Stimulated activated CD8-positive, alpha-beta memory T cell treated with anti-CD3 and anti-CD28 coated beads, Interleukin-15, amount 100 ng/mL, for 24 hours (primary cell): ENCODE data around the gene RBBP8NL.

Experiments
- DNase-seq: peaks from one replicate; pipeline ENCODE4 v3.0.0-alpha.2; 2020; ENCODE audit warnings: low read depth

RBBP8NL gene

GRCh38 chr20:62427172-62428001, at the start of gene RBBP8NL:
Gene RBBP8NL (minus strand): TSS chr20:62427539. CDS start chr20:62419647, 7,892 bp downstream.
- DNase-seq, result no peak

GRCh38 chr20:62476056-62476838, 48.9 kb upstream of the RBBP8NL start:
- no peak for DNase-seq

- no peak for DNase-seq
Measured at GRCh38 chr20:62475772-62476055, 48.4 kb upstream of the RBBP8NL start, which contains the start of gene GATA5. Gene GATA5 (minus strand): TSS chr20:62475995. CDS start chr20:62475521, 474 bp downstream.

GRCh38 chr20:62475027-62475771, 47.9 kb upstream of the RBBP8NL start:
- DNase-seq, result no peak

GRCh38 chr20:62474604-62475026, 47.3 kb upstream of the RBBP8NL start:
- no peak for DNase-seq

- no peak for DNase-seq
Measured at GRCh38 chr20:62473717-62474603, 46.6 kb upstream of the RBBP8NL start.

- no peak for DNase-seq
Measured at GRCh38 chr20:62472941-62473585, 45.7 kb upstream of the RBBP8NL start.

GRCh38 chr20:62472138-62472940, 45.0 kb upstream of the RBBP8NL start:
- no peak for DNase-seq

GRCh38 chr20:62470459-62470858, 43.1 kb upstream of the RBBP8NL start:
- DNase-seq, result no peak

GRCh38 chr20:62470001-62470400, 42.7 kb upstream of the RBBP8NL start:
- DNase-seq, result no peak

GRCh38 chr20:62469352-62469751, 42.0 kb upstream of the RBBP8NL start:
- DNase-seq, result no peak

GRCh38 chr20:62466806-62467537, 39.6 kb upstream of the RBBP8NL start:
- DNase-seq, result no peak

- no peak for DNase-seq
Measured at GRCh38 chr20:62466072-62466760, 38.9 kb upstream of the RBBP8NL start.

- DNase-seq, result no peak
Measured at GRCh38 chr20:62464990-62465389, 37.7 kb upstream of the RBBP8NL start.

GRCh38 chr20:62464425-62464770, 37.1 kb upstream of the RBBP8NL start:
- no peak for DNase-seq

- DNase-seq, result no peak
Measured at GRCh38 chr20:62463651-62464424, 36.5 kb upstream of the RBBP8NL start.

GRCh38 chr20:62462976-62463592, 35.7 kb upstream of the RBBP8NL start:
- DNase-seq, result no peak

- DNase-seq, result no peak
Measured at GRCh38 chr20:62461834-62462233, 34.5 kb upstream of the RBBP8NL start.
